ENCODE measurements around the gene RAB5IF. TPM values are rescaled to one million over a fixed set of nuclear protein-coding genes. Genes with fewer than 3 reads are reported as not detected.
A peak's percentile ranks its signal among the peaks of the same experiment; 100 is the strongest.

The RAB5IF gene
- total and polyA plus RNA-seq, 2 of the 13 experiments (the other 11 are each of a cell fraction or from before 2014, with no cell fraction given): 261 to 305 TPM

GRCh38 chr20:36574366-36575135, 31.0 kb upstream of the RAB5IF start (continued):
- TF ChIP-seq PRDM10 (CRISPR knock-in tag; IDR thresholded peaks at IDR 0.05; ENCODE audit: low read depth) (no peak), ZNF577 (CRISPR knock-in tag; IDR thresholded peaks at IDR 0.05; ENCODE audit: borderline replicate concordance, low read depth) (peak; percentile 69; the same call in 1 of the 2 replicates), PAWR (CRISPR knock-in tag; IDR thresholded peaks at IDR 0.05; ENCODE audit: borderline replicate concordance) (no peak), HNF1A (IDR thresholded peaks at IDR 0.05; ENCODE audit: low read depth) (no peak), HNF1A (CRISPR knock-in tag; IDR thresholded peaks at IDR 0.05; ENCODE audit: borderline replicate concordance) (peak; percentile 49; the same call in 1 of the 2 replicates), SNAPC4 (CRISPR knock-in tag; IDR thresholded peaks at IDR 0.05) (peak; percentile 96), MBNL3 (CRISPR knock-in tag; conservative IDR thresholded peaks at IDR 0.05) (no peak), ZNF251 (CRISPR knock-in tag; IDR thresholded peaks at IDR 0.05) (no peak), HOXA5 (CRISPR knock-in tag; IDR thresholded peaks at IDR 0.05) (peak; percentile 87), PAF1 (CRISPR knock-in tag; IDR thresholded peaks at IDR 0.05) (no peak), ZNF792 (CRISPR knock-in tag; IDR thresholded peaks at IDR 0.05) (peak; percentile 36; the same call in 1 of the 2 replicates), THAP9 (CRISPR knock-in tag; IDR thresholded peaks at IDR 0.05; ENCODE audit: borderline replicate concordance) (no peak)

All from HepG2 (cell line).